ENCODE data around the gene TNFRSF21.
"Not testable (repeated sequence)": the region's sequence is repeated elsewhere in the genome, so short reads cannot be mapped to it uniquely, and the experiment has no call there.

Gene TNFRSF21

DNA sequence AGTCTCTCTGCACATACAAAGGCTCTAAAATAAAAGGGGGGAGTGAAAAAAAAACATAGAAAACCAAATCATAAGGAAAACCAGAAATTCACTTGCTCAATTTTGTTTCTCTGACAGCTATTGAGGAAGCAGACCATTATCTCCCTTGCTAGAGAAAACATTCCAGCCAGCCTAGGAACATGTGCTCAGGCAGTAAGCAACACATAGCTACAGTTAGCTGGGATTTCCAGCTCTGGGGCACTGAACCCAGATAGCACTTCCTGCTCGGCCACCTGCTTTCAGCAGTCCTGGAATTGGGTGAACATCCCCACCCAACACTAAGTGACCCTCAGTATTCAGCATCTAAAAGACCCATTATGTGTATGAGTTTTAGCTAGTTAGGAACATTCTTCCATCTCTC, 61.3 kb downstream of the TNFRSF21 start:
- no peak for DNase-seq

DNA sequence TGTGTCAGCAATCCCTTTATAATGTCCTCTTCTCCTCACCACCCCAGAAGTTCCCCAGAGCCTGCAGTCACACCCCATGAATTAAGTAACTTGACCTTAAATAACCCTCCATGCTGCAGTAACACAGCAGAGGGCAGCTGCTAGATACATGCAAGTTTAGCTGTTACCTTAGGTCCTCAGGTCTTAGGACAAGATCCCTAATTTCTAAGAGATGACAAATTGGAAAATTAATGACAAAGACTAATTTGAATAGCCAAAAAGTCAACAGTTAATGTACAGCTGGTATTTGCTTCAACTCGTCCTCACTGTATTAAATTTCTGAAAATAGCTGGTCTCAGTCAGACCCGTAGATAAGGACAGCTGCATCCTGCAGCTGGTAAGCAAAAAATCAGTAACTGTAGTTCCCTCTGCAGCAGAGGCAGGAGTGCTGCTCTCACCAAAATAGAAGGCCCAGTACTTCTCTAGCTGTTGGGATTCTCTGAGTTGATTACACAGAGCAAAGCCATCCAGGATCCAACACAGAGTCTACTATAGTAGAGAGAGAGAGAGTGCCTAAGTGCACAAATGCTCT, 62.4 kb downstream of the TNFRSF21 start:
- peak; percentile 20 for DNase-seq

DNA sequence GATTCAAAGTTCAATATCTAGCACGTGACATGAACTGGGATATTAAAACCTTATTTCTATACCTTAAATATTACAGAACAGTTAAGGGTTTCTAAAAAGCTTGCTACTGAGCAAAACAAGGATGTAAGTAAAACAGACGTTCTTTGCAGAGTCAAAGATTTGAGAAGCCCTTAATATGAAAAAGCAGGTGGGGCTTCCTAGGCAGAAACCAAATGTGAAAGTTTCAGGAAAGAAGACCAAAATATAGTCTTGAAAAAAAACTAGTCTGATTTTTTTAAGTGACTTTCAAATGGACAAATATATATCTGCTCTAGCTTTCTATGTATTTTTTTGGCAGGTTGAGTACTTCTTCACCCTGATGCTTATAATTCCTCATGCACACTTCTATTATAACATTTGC, 63.2 kb downstream of the TNFRSF21 start:
- no peak for DNase-seq

DNA sequence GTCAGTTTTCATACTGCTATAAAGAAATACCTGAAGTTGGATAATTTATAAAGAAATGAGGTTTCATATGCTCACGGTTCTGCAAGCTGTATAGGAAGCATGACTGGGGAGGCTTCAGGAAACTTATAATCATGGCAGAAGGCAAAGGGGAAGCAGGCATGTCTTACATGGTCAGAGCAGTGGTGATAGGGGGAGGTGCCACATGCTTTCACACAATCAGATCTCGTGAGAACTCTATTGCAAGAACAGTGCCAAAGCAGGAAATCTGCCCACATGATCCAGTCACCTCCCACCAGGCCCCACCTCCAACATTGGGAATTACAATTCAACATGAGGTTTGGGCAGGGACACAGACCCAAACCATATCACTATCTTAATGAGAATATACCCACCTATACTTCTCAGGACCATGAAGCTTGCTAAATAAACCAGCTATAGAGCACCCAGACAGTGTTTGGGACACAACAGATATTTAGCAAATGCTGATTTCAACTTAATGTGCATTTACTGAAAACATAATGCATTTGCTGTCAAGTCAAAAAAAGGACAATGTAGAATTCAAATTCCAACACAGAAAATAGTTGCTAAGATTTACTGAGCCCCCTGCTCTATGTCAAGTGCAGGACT, 63.8 kb downstream of the TNFRSF21 start:
- no peak for DNase-seq

DNA sequence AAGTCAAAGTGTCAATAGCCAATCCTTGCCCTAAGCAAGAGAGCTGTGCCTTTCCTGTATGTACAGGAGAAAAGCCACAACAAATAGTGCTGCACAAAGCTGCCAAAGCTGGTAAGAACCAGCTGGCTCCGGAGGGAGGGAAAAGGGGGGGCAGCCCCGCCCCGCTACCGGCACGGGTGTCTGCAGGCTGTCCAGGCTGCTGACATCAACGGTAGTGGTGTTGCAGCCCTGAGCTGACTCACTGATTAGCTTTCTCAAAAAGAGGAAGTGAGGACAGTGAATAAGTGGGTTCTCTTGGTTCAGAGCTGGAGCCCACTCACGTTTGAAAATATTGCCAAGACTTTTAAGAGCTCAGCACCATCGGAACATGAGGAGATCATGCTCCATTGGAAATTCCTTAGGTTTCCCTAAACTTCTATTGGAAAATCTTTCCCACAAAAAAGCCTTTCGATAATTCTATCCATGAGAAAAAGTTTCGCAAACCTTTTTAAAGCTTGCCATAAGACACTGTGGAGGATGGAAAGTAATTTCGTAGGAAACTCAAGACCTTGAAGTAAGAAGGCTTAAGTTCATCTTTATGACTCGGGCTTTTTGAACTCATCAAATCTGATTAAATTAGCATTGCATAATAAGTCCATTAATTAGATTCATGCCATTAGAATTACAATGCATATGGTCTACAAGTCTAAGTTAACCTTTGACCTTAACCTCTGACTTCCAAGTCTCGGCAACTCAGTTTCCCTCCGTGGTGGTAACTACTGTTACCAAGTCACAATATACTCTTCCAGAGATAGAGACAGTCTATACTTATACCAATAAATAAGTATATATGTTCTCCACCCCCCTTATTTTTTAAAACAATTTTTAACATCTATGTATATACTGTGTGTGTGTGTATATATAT, 67.0 kb downstream of the TNFRSF21 start:
- peak; percentile 37 for DNase-seq

DNA sequence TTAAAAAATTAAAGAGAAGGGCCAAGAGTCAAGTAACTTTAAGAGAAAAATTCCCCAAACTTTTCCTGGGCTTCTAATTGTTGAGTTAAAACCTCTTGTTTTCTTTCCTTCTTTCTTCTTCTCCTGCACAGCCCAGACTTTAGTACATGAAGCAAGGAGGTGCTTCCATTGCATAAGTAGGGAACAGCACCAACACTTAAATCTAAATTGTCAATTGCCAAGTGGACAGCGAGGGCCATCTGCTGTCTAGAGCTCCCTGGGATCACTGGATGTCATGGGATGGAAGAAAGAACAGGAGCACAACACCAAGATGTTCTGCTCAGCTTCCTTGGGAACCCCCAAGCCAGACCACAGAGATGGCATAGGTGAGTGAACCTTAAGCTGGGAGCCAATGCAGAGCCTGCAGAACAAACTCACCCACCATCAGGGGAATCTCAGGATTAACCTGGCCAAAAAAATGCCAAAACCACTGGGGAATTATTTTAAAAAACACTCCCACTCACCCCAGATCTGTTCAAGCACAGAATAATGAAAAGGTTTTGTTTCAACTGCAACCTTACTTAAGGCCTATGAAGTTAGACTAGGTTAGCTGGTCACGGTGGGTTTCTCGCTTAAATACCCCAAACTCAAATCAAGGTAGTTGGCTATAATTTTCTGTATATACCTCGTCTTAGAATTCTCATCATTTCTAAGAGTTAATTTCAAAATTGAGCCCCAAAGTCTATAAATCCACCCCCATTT, 67.8 kb downstream of the TNFRSF21 start:
- DNase-seq = no peak

DNA sequence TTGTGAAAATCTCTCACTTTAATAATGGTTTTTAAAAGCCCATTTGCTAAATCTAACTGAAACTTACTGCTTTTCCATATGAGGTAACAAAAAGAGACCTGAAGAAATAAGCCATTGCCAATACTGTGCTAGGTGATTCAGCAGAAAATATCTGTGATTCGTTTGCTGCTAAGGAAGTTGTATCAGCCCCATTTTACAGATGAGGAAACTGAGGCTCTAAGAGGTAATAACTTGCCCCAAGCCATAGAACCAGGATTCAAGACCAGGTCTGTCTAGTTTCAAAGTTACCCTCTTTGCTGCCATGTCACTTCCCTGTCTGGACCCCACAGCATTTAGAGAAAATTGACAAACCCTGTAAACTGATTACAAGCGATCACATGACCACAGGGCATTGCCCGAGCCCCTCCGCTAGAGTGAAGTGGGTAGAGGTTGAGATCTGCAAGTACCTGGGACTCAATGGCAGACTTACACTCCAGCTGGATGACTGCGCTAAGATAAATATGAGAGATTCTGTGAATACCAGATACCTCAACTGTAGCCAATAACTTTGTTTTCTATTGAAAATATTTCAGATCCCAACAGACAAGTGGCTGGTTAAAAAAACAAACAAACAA, 69.3 kb downstream of the TNFRSF21 start:
- DNase-seq = no peak

DNA sequence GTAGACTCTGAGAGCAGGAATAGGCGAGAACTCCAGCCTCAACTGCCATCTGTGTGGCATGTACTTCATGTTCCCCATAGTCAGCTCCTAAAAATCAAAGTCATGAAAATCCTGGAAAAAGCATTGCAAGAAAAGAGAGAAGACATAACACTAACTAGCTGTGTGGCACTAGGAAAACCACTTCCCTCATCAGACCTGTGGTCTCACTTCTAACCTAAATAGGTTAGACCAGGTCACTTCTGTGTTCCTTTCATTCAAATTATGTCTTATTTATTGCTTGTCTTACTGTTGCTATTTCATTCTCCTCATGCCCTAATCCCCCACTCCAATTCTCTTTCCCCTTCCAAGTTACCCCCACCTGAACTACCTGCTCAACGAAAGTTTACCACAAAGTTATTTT, 70.2 kb downstream of the TNFRSF21 start:
- no peak for DNase-seq

DNA sequence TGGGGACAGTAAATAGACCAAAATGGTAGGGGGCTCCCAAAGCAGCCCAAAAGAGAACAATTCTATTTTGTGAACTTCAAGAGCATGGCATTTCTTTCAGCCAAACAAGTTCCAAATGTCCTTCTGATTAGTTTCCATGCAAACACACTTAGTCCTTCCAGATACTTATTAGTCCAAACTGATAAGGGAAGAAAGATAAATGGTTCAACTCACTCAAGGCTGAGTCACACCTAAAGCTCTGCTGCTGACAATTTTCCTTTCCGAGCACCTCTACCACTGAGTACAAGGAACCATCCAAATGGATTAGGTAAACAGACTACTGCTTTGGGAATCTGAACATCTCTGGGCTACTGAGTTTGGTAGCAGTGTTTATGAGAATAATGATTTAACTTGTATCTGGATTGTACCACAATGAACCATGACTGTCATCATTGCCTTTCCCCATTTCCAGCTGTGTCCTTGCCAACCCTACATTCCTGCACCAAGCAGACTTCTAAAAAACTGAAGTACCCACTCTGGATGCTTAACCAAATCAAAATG, 71.2 kb downstream of the TNFRSF21 start:
- no peak for DNase-seq

DNA sequence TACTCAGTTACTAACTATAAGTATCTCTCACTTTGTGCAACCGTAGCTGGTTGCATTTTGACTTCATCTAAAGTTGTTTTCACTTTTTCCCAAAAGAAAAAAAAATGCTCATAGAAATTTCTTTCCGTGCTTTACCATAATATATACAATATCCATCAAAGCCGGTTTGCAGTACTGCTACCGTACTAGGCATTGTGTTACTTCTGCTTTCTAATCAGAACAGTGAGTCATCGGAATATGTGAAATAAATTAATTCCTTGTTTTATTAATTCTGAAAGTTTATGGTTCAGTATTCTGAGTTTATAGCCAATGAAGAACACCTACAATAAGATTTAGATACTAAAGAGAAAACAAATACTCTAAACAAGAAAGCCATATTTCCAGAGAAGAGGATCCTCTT, 72.5 kb downstream of the TNFRSF21 start:
- DNase-seq = no peak

DNA sequence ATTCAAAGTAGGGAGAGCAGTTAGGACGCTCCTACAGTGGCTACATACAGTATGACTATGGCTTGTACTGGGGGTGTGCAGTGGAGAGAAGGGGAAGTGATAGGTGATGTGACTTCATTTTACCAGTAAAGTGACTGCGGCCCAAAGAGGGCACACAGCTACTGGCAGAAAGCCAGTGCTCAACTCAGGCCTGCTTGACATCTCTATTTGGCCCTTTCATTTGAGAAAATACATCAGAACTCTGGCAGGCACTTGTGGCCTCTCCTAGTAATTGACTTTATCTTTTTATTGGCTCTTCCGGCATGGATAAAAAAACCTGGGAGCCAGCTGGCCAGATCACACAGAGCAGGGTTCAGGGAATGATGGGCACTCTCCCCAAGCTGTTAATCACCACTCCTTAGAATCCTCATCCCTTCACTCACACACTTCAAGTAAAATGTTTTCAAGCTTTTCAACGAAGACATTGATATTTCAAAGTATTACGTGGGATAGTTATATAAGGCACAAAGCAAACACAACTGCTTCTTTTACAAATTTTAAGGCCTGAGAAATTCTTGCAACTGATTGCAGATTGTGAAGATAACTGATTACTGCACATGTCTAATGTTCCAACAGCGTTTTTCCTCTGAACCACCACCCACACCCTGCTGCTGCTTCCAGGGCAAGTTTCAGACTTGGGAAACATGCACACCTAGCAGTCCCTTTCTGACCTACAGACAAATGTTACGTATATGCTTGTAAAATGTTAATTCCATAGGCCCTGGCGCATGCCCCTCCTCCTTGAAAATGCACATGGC, 73.5 kb downstream of the TNFRSF21 start:
- DNase-seq = no peak

DNA sequence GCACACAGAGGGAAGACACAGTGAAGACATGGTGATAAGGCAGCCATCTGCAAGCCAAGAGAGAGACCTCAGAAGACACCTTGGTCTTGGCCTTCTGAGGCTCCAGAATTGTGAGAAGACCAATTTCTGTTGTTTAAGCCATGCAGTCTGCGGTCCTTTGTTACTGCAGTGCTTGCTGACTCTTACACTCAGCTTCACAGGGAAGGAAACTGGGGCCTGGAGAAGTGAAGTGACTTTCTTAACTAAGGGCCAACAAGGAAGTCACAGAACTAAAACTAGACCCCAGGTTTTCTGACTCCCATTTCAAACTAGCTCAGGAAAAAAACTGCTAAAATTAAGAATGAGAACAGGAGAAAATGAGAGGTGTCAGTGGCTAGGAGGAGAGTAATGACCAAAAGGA, 74.3 kb downstream of the TNFRSF21 start:
- DNase-seq = no peak

DNA sequence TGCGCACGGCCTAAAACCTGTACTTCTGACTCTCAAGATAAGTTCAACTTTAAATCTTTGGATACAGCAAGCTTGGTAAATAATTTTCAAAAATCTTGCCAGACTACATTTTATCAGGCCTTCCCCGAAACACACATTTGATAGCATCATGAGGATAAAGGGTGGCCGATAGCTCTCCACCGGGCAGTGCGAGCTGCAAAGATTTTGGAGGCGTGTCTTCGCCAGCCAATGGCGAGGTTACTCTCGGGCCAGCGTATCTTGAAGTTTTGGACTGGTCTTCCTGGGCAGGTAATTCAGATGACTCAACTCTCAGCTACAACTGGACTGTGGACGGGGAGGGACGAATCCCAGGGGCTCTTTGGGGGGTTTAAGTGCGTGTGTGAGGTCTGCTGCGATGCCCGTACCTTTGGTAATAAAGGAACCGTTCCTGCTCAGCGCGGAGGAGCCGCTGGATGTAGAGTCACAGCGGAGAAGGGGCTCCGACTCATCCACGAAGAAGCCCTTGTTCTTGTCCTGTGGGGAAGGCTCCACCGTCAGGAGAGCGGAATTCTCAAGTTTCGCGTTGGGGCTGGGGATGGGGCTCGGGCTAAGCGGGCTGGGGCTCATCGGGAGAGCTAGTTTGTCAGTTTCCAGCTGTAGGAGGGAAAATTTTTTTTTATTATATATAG, 75.3 kb downstream of the TNFRSF21 start:
- DNase-seq = no peak

DNA sequence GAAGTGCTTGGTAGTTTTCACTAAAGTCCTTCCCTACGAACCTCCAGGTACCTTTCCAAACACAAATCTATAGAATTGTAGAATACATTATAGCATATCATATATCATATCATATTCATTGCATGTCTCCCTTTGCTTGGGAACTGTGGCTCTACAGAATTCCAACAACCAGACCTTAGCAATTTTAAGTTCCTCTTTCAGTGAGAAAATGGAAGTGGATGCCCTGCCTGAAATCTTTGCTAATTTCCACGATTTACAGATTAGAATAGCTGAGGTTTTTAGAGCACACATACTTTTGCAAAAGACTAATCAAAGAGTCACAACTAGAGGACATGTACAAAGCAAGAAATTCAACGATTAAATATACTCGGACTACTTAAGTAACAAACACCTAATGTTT, 78.6 kb downstream of the TNFRSF21 start:
- DNase-seq = no peak

DNA sequence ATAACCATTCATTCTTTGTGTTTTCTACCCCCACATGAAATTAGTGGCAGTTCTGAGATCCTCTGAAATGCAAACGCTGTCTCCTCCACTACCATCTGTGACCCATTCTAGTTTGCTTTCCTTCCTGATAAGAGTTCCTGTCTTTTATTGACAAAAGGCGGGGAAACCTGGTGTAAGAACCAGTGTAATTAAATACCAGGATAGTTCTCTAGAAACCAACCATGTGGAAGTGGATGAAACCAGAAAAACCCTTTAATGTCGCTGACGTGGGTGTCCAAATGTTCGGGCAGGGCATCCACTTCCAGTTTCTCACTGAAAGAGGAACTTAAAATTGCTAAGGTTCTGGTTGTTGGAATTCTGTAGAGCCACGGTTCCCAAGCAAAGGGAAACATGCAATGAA, 79.1 kb downstream of the TNFRSF21 start:
- DNase-seq = no peak

DNA sequence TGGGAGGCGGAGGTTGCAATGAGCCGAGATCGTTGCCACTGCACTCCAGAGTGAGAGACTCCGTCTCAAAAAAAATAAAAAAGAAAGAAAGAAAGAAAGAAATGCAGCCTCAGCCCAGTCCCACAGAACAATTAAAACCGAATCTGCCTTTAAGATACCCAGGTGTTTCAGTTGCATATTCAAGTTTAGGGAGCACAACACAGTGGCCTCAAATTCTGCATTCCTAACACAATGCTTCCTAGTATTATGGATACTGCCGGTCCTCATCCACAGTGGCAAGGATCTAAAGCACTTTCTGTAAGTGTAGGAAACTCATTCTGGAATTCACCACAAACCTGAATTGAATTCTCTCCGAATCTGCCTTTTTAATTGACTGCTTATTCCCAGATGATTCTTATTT, 80.5 kb downstream of the TNFRSF21 start:
- no peak for DNase-seq

DNA sequence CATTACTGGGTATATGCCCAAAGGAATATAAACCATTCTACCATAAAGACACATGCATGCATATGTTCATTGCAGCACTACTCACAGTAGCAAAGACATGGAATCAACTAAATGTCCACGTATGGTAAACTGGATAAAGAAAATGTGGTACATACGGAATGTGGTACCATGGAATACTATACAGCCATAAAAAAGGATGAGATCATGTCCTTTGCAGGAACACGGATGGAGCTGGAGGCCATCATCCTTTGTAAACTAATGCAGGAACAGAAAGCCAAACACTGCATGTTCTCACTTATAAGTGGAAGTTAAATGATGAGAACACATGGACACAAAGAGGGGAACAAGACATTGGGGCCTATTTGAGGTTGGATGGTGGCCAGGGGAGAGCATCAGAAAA, 81.6 kb downstream of the TNFRSF21 start:
- not testable (repeated sequence) for DNase-seq

DNA sequence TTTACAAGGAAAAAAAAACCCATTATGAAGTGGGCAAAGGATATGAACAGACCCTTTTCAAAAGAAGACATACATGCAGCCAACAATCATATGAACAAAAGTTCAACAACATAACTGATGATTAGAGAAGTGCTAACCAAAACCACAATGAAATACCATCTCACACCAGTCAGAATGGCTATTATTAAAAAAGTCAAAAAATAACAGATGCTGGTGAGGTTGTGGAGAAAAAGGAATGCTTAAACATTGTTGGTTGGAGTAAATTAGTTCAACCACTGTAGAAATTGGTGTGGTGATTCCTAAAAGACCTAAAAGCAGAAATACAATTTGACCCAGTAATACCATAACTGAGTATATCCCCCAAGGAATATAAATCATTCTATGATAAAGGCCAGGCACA, 86.5 kb downstream of the TNFRSF21 start:
- DNase-seq = not testable (repeated sequence)

DNA sequence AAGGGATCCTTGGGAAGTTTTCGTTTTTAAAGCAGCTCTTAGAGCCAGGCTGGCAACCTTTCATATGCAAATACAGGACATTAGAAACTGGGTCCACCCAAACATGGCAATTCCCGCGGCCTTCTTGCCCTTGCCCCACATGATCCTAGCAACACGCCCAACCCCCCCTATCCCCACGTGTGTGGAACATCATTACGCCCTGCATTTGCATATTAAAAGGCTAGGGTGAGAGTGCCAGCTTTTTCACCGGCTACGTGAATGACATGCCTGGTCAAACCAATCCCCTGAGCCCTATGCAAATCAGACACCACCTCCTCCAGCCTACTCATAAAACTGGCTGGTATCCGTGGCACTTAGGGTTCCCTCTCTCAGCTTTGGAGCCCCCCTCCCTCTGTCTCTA, 88.1 kb downstream of the TNFRSF21 start:
- no peak for DNase-seq

DNA sequence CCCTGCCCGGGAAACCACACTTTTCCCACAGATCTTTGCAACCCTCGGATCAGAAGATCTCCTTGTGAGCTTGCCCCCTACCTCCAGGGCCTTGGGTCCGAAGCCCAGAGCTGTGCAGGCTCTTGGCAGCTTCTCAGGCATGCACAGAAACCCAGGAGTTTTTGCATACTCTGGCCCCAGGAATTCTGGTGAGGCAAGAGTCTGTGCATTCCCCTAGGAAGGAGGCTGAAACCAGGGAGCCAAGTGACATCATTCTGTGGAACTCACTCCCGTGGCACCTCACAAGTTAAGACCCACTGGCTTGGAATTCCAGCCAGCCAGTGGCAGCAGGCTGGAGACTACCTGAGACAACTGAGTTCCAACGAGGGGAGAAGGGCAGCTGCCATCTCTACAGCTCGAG, 100.1 kb downstream of the TNFRSF21 start:
- DNase-seq = no peak

DNA sequence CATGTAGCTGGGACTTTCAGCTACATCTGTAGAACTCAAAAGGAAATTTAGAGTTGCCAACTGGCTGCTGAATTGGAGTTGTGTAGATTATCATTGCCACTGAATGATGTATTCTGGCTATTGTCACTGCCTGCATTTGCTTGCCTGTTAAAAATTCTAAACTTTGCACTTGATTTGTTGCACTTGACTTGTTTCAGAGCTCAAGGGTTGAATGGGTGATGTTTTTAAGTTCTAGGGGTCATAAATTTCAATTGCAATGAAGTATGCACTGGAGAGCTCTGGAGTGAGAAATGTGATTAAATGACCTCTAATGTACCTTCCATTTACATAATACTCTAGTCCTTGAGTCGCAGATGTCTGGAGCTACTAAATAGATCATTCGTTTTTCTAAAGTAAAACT, 102.4 kb downstream of the TNFRSF21 start:
- DNase-seq = no peak
